ENCODE results near the gene PTGS2. TPM values are rescaled to one million over a fixed set of nuclear protein-coding genes. Genes with fewer than 3 reads are reported as not detected.
"Not testable (repeated sequence)": the region's sequence is repeated elsewhere in the genome, so short reads cannot be mapped to it uniquely, and the experiment has no call there.

PTGS2 gene
- total RNA-seq, 4 donors from 2014 or later = 5.7 to 14.7 (median 6.6) TPM

DNA sequence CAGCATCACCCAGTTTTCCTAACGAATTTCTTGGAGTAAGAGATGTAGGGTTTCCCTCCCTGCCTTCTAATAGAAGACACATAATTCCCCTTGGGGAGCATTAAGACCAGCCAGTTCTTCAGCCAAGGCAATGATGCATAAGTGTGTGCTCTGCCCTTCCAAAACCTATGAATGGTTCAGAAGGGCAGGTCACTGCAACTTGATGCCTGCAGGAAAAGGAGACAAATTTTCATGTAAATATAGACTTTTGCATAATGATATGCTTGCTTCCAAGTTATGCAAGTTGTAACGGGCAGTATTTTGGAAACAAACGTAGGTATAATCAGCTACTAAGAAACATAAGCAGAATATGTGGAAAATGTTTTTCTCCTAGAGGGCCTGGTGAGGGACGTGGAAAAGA, 31.6 kb downstream of the PTGS2 start:
- no peaks in the 10 kb centered on the region for H3K27me3 ChIP-seq
- WGBS = 35% methylated on average over 4 of the region's 4 CpGs
- TF ChIP-seq POLR2AphosphoS5 (IDR thresholded peaks at IDR 0.05) (no peak), EP300 (IDR thresholded peaks at IDR 0.05) (no peak), POLR2A (IDR thresholded peaks at IDR 0.05) (no peak)
- TF ChIP-seq, protein P1, sequence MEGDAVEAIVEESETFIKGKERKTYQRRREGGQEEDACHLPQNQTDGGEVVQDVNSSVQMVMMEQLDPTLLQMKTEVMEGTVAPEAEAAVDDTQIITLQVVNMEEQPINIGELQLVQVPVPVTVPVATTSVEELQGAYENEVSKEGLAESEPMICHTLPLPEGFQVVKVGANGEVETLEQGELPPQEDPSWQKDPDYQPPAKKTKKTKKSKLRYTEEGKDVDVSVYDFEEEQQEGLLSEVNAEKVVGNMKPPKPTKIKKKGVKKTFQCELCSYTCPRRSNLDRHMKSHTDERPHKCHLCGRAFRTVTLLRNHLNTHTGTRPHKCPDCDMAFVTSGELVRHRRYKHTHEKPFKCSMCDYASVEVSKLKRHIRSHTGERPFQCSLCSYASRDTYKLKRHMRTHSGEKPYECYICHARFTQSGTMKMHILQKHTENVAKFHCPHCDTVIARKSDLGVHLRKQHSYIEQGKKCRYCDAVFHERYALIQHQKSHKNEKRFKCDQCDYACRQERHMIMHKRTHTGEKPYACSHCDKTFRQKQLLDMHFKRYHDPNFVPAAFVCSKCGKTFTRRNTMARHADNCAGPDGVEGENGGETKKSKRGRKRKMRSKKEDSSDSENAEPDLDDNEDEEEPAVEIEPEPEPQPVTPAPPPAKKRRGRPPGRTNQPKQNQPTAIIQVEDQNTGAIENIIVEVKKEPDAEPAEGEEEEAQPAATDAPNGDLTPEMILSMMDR (IDR thresholded peaks at IDR 0.05) = no peak
- H3K4me3 ChIP-seq = no peak overlapping the region
- peaks cover 16% of the 10 kb centered on the region for H3K4me1 ChIP-seq
- H3K36me3 ChIP-seq = no peaks in the 10 kb centered on the region
- no peaks in the 10 kb centered on the region for H3K9me3 ChIP-seq
- H3K27ac ChIP-seq = no peak overlapping the region
- no peak for DNase-seq (ENCODE audit: low spot score in 2 of 2)

DNA sequence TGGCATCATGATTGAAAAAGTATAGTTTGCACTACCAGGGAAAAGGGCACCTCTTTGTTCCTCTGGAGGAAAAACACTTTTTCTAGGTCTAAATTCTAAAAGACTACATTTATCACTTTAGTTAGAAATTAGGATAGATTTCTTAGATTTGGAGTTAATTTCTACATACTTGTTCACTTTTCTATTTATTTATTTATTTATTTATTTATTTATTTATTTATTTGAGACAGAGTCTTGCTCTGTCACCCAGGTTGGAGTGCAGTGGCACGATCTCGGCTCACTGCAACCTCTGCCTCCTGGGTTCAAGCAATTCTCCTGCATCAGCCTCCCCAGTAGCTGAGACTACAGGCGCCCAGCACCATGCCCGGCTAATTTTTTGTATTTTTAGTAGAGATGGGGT, 32.2 kb downstream of the PTGS2 start:
- 92% methylated on average over 4 of the region's 4 CpGs for WGBS
- not testable (repeated sequence) for H3K9me3 ChIP-seq

DNA sequence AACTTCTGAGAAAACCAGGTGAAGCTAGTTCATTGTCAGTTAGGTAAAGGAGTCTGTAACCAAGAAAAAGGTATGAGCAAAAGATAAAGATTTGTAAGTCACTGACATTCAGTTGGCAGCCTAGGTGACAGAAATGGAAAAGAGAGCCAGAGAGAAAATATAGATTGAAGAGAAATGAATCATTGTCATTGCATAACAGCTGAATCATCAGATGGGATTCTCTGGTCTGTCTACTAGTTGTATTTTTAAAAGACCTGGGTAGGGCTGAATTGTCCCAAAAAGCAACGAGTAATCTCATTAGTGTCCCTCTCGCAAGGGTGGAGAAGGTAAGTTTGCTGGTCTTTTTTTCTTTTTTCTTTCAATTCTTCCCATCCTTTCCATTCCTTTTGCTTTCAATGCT, 36.6 kb downstream of the PTGS2 start:
- no peaks in the 10 kb centered on the region for H3K36me3 ChIP-seq
- no peaks in the 10 kb centered on the region for H3K9me3 ChIP-seq
- TF ChIP-seq EP300 (IDR thresholded peaks at IDR 0.05) (no peak), POLR2A (IDR thresholded peaks at IDR 0.05) (no peak), POLR2AphosphoS5 (IDR thresholded peaks at IDR 0.05) (no peak)
- TF ChIP-seq, protein P1 (IDR thresholded peaks at IDR 0.05) = no peak
- H3K4me3 ChIP-seq = no peak overlapping the region
- peaks cover 12% of the 10 kb centered on the region for H3K4me1 ChIP-seq
- H3K27ac ChIP-seq = no peak overlapping the region
- H3K27me3 ChIP-seq = no peaks in the 10 kb centered on the region
- no peak for DNase-seq (ENCODE audit: low spot score in 2 of 2)
- WGBS = 49% methylated on average over 2 of the region's 2 CpGs

More for the DNA sequence above, 32.2 kb downstream of the PTGS2 start:
- H3K27me3 ChIP-seq; H3K4me3 ChIP-seq; H3K36me3 ChIP-seq; H3K27ac ChIP-seq; DNase-seq (ENCODE audit: low spot score in 2 of 2): not testable (repeated sequence)
- peaks cover 16% of the 10 kb centered on the region for H3K4me1 ChIP-seq

DNA sequence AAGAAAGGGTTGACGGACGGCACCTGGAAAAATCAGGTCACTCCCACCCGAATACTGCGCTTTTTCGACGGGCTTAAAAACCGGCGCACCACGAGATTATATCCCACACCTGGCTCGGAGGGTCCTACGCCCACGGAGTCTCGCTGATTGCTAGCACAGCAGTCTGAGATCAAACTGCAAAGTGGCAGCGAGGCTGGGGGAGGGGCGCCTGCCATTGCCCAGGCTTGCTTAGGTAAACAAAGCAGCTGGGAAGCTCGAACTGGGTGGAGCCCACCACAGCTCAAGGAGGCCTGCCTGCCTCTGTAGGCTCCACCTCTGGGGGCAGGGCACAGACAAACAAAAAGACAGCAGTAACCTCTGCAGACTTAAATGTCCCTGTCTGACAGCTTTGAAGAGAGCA, 42.7 kb downstream of the PTGS2 start:
- H3K27ac ChIP-seq; DNase-seq (ENCODE audit: low spot score in 2 of 2); H3K4me1 ChIP-seq; H3K4me3 ChIP-seq; H3K27me3 ChIP-seq; H3K9me3 ChIP-seq; H3K36me3 ChIP-seq: not testable (repeated sequence)
- 50% methylated on average over 13 of the region's 16 CpGs for WGBS

DNA sequence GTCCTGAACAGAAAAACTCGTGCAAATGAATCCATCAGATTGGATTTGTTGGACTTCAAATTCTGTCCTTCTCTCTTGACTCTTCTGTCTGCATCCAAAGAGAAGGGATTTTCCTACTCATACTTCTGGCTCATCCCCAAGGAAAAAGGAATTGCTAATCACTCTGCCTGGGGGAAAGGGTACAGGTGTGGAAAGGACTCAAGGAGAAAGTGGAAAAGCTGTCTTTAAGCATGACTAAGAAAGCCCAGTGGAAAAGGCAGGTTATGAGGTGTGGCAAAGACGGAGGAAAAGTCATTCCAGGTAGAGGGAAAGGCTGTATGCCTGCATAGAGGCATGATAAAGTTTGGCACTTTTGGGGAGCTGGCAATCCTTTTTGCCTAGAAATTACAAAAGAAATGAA, 43.4 kb downstream of the PTGS2 start:
- peaks cover 5% of the 10 kb centered on the region for H3K4me1 ChIP-seq

DNA sequence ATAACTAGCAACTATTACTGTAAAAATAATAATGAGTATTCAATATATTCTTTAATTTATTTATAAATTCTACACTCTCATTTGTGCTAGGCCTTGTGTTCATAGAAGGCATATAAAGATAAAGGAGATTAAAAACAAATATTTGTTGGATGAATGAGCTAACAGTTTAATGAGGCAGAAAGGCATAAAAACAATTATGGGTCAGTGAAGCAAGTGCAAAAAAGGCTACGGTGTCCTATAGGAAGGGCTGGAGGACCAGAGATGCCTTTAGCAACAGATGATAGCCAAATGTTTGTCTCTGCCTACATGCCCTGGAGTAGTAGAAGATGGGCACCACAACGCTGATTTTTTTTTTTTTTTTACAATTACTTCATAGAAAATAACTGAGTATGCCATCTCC, 45.7 kb downstream of the PTGS2 start:
- Histone ChIP-seq H3K27me3 (no peaks in the 10 kb centered on the region), H3K36me3 (no peaks in the 10 kb centered on the region), H3K27ac (no peak overlapping the region), H3K9me3 (no peaks in the 10 kb centered on the region), H3K4me1 (peaks cover 5% of the 10 kb centered on the region), H3K4me3 (no peak overlapping the region)
- WGBS = 77% methylated on average over 2 of the region's 2 CpGs
- DNase-seq (ENCODE audit: low spot score in 2 of 2) = no peak
- TF ChIP-seq, protein P1 (IDR thresholded peaks at IDR 0.05) = no peak
- TF ChIP-seq EP300 (IDR thresholded peaks at IDR 0.05) (no peak), POLR2AphosphoS5 (IDR thresholded peaks at IDR 0.05) (no peak), POLR2A (IDR thresholded peaks at IDR 0.05) (no peak)

More for the DNA sequence above, 43.4 kb downstream of the PTGS2 start:
- no peaks in the 10 kb centered on the region for H3K27me3 ChIP-seq
- no peak for TF ChIP-seq POLR2AphosphoS5 (IDR thresholded peaks at IDR 0.05)
- TF ChIP-seq, protein P1 (IDR thresholded peaks at IDR 0.05) = no peak
- no peak for TF ChIP-seq EP300 (IDR thresholded peaks at IDR 0.05)
- WGBS = 62% methylated on average over 2 of the region's 2 CpGs
- DNase-seq (ENCODE audit: low spot score in 2 of 2) = no peak
- no peaks in the 10 kb centered on the region for H3K36me3 ChIP-seq
- H3K9me3 ChIP-seq = no peaks in the 10 kb centered on the region
- no peak overlapping the region for H3K27ac ChIP-seq
- H3K4me3 ChIP-seq = no peak overlapping the region
